Measurements from ENCODE around the gene SYT17.

DNA sequence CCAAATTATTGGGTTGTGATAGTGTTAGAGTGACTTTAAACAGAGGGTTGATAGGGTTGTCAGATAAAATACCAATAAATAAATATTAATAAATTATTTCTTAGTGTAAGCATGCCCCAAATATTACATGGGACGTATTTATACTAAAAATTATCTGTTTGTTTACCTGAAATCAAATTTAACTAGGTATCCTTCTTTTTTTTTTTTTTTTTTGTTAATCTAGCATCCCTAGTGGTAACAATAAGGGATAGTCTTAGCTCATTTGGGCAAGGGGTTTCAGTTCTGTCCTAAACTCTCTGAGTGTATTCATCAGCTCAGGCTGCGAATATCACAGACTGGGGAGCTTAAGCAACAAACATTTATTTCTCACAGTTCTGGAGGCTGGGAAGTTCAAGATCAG lies 118.8 kb downstream of the SYT17 start:
- TF ChIP-seq SUZ12 (IDR thresholded peaks at IDR 0.05; ENCODE audit: extremely low read depth, insufficient read depth, insufficient read length) = no peak
- no peak for TF ChIP-seq YY1 (IDR thresholded peaks at IDR 0.05; ENCODE audit: insufficient read depth, insufficient read length)
